HG02610 (cell line): ENCODE measurements around the gene ATAT1.
"Not testable (repeated sequence)": the region's sequence is repeated elsewhere in the genome, so short reads cannot be mapped to it uniquely, and the experiment has no call there.

Source experiments
- ATAC-seq: cut with Tn5 transposase; IDR thresholded peaks from one replicate; pipeline ENCODE4 v1.9.1; 2021; ENCODE audit warnings: mild to moderate bottlenecking, moderate library complexity; ENCODE audit not compliant: unreplicated experiment

Gene ATAT1

GRCh38 chr6:30647242-30648116, 20.8 kb downstream of the ATAT1 start:
- ATAC-seq = peak; percentile 54

DNA sequence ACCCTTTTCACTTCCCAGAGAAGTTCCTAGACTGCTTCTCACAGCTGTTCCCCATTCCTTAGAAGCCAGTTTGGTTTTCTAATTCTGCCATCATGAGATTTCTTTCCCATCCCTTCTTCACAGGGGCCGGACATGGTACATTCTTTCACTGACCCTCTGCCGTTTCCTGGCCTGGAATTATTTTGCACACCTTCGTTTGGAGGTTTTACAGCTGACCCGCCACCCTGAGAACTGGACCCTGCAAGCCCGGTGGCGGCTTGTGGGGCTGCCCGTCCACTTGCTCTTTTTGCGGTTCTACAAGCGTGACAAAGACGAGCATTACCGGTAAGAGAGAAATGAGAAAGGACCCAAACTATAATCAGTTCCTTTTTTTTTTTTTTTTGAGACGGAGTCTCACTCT, 24.5 kb downstream of the ATAT1 start:
- no peak for ATAC-seq

GRCh38 chr6:30654798-30655742, 28.4 kb downstream of the ATAT1 start:
- ATAC-seq = no peak

GRCh38 chr6:30655743-30656094, 29.0 kb downstream of the ATAT1 start:
- no peak for ATAC-seq

GRCh38 chr6:30656513-30656912, 29.8 kb downstream of the ATAT1 start:
- no peak for ATAC-seq

- ATAC-seq = no peak
Observed at GRCh38 chr6:30657454-30657853, 30.8 kb downstream of the ATAT1 start.

DNA sequence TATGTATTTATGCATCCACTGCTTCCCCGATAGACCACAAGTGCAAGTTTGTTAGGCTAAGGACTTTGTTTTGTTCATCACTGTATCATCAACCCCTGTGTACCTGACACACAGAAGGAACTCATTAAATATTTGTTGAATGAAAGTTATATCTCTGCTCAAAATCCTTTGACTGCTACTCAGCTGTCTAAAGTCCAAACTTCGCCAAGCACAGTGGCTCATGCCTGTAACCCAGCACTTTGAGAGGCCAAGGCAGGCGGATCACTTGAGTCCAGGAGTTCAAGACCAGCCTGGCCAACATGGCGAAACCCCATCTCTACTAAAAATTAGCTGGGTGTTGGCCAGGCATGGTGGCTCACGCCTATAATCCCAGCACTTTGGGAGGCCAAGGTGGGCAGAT, 31.2 kb downstream of the ATAT1 start:
- ATAC-seq = not testable (repeated sequence)

GRCh38 chr6:30664994-30665767, 38.5 kb downstream of the ATAT1 start:
- ATAC-seq = no peak

DNA sequence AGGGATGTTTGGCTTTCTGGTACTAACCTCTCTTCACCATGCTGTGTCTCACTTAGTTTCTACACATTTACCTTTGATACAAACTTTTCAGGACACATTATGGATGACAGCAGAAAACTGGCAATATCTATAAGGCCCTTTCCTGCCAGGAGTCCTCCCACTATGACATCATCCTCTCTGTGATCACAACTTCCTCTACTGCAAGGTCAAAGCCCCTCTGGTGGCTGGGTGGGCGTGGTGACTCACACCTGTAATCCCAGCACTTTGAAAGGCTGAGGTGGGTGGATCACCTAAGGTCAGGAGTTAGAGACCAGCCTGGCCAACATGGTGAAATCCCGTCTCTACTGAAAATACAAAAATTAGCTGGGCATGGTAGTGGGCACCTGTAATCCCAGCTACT, 39.6 kb downstream of the ATAT1 start:
- ATAC-seq = not testable (repeated sequence)

- no peak for ATAC-seq
Observed at GRCh38 chr6:30670760-30671527, 44.3 kb downstream of the ATAT1 start.

GRCh38 chr6:30672445-30673253, 46.0 kb downstream of the ATAT1 start, which contains the start of gene DHX16:
Gene DHX16 (minus strand): TSS chr6:30673006. CDS start chr6:30672841, 165 bp downstream.
- peak; percentile 66 for ATAC-seq

DNA sequence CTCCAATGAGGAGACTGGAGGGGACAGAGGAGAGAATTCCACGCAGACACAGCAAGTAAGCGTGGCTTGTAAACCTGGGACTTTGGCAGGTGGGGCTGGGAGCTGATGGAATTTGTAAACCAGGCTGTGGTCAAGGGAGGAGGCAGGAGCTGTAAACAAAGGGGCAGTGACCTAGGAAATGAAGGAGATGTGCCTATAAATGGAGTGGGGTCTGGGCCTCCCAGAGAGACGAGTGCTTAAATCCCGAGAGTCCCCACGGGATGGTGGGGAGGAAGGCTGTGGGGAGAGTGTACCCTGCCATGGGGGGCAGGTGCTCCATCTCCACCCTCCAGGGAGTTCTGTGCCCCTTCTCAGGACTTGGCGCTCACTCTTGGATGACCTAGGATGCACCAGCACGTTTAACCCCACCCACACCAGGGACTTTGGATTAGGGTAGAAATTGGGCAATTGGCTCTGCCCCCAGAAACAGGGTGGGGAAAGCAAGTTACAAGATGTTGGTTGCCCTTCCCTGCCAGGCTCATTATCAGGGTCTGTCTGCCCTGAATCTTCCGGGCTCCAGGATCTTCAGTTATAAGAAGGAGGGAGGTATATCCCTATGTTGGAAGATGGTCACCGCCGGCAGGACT, 50.1 kb downstream of the ATAT1 start:
- no peak for ATAC-seq

GRCh38 chr6:30678964-30679726, 52.5 kb downstream of the ATAT1 start:
- peak; percentile 41 for ATAC-seq

GRCh38 chr6:30679765-30680535, 53.3 kb downstream of the ATAT1 start:
- no peak for ATAC-seq

- ATAC-seq = no peak
Observed at GRCh38 chr6:30681766-30682142, 55.1 kb downstream of the ATAT1 start.

GRCh38 chr6:30682143-30683117, 55.8 kb downstream of the ATAT1 start:
- peak; percentile 32 for ATAC-seq
